Measurements from ENCODE around the gene NFKBIE.
A peak's percentile ranks its signal among the peaks of the same experiment; 100 is the strongest.
"Not testable (repeated sequence)": the region's sequence is repeated elsewhere in the genome, so short reads cannot be mapped to it uniquely, and the experiment has no call there.

The NFKBIE gene

GRCh38 chr6:44265007-44265721 lies at the start of gene NFKBIE:
Gene NFKBIE, minus strand, starts transcription at chr6:44265551. Its CDS starts 205 bp downstream, at chr6:44265346.
- peak; percentile 50 for DNase-seq (ENCODE audit: low read depth, low spot score)
- TF ChIP-seq CTCF (IDR thresholded peaks at IDR 0.05; ENCODE audit: insufficient read depth, low read length, missing control alignments), result peak; percentile 26
- POLR2A ChIA-PET, result interaction anchor here (0.7 to 1.6 kb wide), 2 partner anchors 18 to 33 kb away, joined by 3 to 9 read pairs; partner anchors contain the start of gene HSP90AB1
- peak within 1 kb of the TSS; percentile 80 for H3K4me3 ChIP-seq (ENCODE audit: low read depth, low read length)
- CTCF ChIA-PET, result interaction anchor here (0.7 to 9.1 kb wide), 10 partner anchors 11 to 78 kb away, joined by 3 to 234 read pairs (median 8); partner anchors contain the start of gene SPATS1

GRCh38 chr6:44314657-44315056 lies 49.3 kb upstream of the NFKBIE start:
- POLR2A ChIA-PET; DNase-seq (ENCODE audit: low read depth, low spot score); H3K4me3 ChIP-seq (ENCODE audit: low read depth, low read length): not testable (repeated sequence)
- CTCF ChIA-PET, result interaction anchor here (0.6 to 7.6 kb wide), 13 partner anchors 10 to 1996 kb away, joined by 3 to 148 read pairs (median 6); partner anchors contain the start of gene TMEM151B

GRCh38 chr6:44312901-44313788 lies 47.8 kb upstream of the NFKBIE start, which contains the start of gene AARS2:
Gene AARS2, minus strand, starts transcription at chr6:44313347. Its CDS starts 24 bp downstream, at chr6:44313323.
- POLR2A ChIA-PET, result interaction anchor here (0.6 kb wide), 1 partner anchor 183 kb away, joined by 3 read pairs; no protein-coding TSS in a partner anchor
- peak within 1 kb of the TSS; percentile 94 for H3K4me3 ChIP-seq (ENCODE audit: low read depth, low read length)
- DNase-seq (ENCODE audit: low read depth, low spot score), result peak; percentile 37
- peak; percentile 97 for TF ChIP-seq CTCF (IDR thresholded peaks at IDR 0.05; ENCODE audit: insufficient read depth, low read length, missing control alignments)
- CTCF ChIA-PET, result interaction anchor here (0.6 to 7.6 kb wide), 35 partner anchors 11 to 182 kb away, joined by 3 to 148 read pairs (median 4); partner anchors contain the start of genes SLC35B2 and TMEM151B

GRCh38 chr6:44311767-44312166 lies 46.4 kb upstream of the NFKBIE start:
- ChIA-PET POLR2A (no interaction called here), CTCF (interaction anchor here (0.7 to 7.6 kb wide), 14 partner anchors 11 to 150 kb away, joined by 3 to 148 read pairs (median 4); partner anchors contain the start of gene TMEM151B)
- TF ChIP-seq CTCF (IDR thresholded peaks at IDR 0.05; ENCODE audit: insufficient read depth, low read length, missing control alignments), result no peak
- peak overlapping the region; percentile 94 for H3K4me3 ChIP-seq (ENCODE audit: low read depth, low read length)
- no peak for DNase-seq (ENCODE audit: low read depth, low spot score)

GRCh38 chr6:44311304-44311703 lies 46.0 kb upstream of the NFKBIE start:
- ChIA-PET POLR2A (no interaction called here), CTCF (interaction anchor here (0.7 to 7.6 kb wide), 10 partner anchors 11 to 139 kb away, joined by 3 to 148 read pairs (median 4); partner anchors contain the start of gene TMEM151B)
- no peak for TF ChIP-seq CTCF (IDR thresholded peaks at IDR 0.05; ENCODE audit: insufficient read depth, low read length, missing control alignments)
- DNase-seq (ENCODE audit: low read depth, low spot score), result no peak
- H3K4me3 ChIP-seq (ENCODE audit: low read depth, low read length), result no peak overlapping the region

GRCh38 chr6:44310241-44310640 lies 44.9 kb upstream of the NFKBIE start:
- no peak overlapping the region for H3K4me3 ChIP-seq (ENCODE audit: low read depth, low read length)
- POLR2A ChIA-PET, result no interaction called here
- DNase-seq (ENCODE audit: low read depth, low spot score), result no peak
- CTCF ChIA-PET, result interaction anchor here (1.3 to 16.0 kb wide), 5 partner anchors 10 to 73 kb away, joined by 3 to 158 read pairs (median 41); partner anchors contain the start of genes NFKBIE and TMEM151B
- TF ChIP-seq CTCF (IDR thresholded peaks at IDR 0.05; ENCODE audit: insufficient read depth, low read length, missing control alignments), result no peak
